Mucosa of gallbladder (tissue), 1 donor: ENCODE results near the gene VENTX. TPM values are rescaled to one million over a fixed set of nuclear protein-coding genes. Genes with fewer than 3 reads are reported as not detected.

Source experiments
- DNase-seq: peaks from one replicate; pipeline ENCODE4 v3.0.0-alpha.2; 2020; ENCODE audit warnings: low spot score
- total RNA-seq: library from RNA; stranded (reverse); gene quantifications from one replicate; pipeline ENCODE4 v1.2.1, GENCODE V29; 2021
- donor health status: DM: no; HTN: no; CAD: no.

VENTX gene
- total RNA-seq, 1 donor from 2014 or later: 2.7 TPM

DNA sequence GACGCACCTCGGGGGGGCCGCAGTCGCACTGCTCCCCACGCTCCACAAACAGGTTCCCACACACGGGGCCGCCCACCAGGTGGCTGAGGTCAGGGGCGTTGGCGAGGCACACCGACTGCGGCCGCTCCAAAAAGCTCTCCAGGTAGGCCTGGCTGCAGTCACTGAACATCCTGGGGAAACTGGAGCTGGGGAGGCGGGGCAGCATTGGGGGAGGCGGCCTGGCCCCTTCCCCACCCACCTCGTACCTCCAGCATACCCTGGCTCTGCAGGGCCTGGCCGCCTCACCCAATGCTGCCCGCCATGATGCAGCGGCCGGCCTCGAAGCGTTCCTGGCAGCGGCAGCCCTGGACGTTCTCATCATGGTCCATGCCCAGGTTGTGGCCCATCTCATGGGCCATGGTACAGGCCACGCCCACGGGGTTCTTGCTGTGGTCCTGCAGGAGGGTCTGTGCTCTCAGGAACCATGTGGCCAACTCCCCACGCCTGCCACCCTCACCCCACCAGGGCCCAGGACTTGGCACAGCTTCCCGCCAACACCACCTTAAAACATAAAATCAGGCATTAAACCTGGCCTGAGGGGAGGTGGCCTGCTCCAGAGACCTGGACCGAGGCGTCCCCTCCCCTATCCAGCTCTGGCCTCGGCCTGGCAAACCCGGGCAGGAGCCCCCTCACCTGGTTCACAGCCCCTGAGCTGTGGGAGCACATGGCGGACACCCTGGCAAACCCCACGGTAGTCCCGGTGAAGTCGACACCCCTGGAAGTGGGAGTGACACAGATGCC, 34.1 kb downstream of the VENTX start:
- no peak for DNase-seq

DNA sequence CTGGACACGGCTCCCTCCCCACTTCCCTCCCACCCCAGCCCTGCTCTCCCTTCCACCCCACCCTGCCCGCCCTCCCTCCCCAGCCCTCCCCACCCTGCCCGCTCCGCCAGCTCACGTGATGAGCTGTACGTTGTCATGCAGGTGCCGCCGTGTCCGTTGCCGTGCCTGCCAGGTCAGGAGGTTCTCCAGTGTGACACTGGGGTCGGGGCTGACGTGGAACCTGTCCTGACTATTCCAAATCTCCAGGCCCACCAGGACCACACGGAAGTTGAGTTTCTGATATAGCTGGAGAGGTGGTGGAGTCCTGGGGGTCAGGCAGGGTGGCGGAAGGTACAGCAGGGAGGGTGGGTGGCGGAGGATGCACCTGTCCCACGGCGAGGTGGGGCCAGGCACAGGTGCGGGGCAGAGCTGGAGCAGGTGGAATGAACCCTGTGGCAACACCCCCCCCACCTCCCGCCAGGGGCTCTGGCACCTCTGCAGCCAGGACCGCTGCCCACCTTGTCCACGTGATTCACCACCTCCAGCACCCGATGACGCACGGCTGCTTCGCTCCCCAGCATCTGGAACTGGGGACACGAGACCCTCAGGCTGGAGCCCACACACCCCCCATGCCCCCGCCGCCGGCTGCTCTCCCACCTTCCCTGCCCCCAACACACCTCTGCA, 34.8 kb downstream of the VENTX start:
- DNase-seq: no peak

DNA sequence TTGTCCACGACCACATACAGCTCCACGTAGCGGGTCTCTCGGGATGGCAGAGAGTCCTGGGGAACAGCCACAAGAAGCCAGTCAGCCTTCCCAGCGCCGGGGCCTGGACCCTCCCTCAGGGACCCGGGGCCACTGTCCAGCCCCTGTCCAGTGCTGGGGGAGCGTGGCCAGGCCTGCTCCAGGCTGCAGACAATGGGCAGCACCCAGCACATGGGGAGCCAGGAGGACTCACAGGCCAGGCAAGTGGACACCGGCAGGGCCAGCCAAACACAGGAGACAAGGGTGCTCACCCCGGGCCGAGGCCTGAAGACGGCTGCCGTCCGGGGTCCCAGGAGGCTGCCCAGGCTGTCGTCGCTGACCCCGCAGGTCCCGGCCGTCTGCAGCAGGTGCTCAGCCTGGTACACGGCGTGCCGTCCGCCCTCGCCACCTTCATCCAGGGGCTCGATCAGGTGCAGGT, 35.3 kb downstream of the VENTX start:
- DNase-seq: no peak

DNA sequence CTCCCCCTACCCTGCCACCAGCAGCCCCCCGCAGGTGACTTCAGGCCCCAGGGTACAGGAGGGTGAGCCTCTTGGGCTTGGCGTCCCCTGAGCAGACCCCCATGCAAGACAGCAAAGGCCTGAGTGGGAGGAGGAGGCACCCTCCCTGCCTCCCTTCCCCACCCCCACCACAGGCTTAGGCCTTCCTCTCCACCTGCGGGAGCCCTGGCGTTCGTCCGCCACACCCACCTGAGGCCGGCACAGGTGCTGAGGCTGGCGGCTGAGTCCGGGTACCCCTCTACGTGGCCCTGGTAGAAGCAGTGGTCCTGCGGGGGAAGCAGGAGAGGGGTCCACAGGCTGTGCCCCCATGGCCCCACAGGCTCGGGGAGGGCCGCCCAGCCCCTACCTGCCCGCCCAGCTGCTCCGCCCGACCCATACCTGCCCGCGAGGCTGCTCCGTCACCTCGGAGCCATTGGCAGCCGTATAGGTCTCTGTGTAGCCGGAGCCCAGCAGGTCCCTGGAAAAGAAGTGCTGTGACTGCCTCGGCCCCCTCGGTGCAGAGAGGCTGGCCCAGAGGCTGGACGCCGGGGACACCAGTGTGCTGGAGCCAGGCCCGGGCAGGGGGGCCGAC, 36.0 kb downstream of the VENTX start:
- DNase-seq: no peak

DNA sequence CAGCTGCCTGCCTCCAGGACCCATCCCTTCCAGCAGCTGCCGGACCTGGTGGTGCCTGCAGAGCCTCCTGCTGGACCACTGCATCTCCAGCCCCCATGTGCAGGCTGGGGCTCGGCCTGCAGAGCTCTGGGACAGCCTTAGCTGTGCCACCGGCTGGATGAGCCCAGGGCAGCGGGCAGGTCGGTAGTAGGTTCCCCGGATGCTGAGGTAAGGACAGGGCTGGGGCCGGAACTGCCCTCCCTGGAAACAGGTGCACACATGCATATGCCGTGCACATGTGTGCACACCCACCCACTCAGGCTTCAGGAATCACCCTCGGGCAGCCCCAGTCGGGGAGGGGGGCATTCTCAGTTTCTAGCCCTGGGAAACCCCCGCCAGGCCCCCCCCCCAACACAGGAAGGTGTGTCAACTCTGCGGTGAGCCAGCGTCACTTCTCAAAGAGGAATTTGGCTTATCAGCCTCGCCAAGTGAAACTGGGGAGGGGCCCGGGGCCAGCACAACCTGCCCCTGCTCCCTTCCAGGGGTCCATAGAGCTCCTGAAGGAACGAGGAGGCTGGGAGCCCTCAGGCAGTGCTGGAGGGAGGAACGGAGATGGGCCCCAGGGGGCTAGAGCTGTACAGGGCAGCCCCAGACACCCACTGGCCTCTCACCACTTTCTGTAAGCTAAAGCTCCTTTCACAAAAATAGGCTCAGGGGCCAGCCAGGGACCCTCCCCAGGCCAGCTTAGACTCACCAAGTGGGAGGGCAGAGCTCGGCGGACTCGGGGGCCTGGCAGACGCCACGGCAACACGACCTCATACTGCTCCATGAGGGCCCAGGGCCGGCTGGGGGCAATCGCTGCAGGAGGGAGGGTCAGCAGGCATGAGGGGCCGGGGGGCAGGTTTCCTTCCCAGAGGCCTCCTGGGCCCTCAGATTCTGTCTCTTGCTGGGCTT, 37.4 kb downstream of the VENTX start:
- DNase-seq: no peak

DNA sequence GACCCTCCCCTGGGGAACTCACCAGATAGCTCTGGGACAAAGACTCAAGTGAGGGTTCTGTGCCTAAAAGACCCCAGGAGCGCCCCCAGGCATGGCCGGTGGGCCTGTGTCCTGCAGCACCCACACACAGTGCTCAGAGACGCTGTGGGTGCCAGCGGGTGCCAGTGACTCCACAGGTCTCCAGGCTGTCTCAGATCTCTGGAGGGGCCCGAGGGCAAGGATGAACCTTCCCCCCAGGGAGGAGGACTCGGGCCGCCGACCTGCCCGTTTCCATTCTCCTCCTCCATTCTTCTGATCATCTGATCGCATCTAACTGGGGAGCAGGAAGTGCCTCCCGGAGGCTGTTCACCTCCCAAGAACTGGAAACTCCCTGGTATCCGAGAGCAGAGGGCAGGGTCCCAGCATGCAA, 38.0 kb downstream of the VENTX start:
- no peak for DNase-seq

DNA sequence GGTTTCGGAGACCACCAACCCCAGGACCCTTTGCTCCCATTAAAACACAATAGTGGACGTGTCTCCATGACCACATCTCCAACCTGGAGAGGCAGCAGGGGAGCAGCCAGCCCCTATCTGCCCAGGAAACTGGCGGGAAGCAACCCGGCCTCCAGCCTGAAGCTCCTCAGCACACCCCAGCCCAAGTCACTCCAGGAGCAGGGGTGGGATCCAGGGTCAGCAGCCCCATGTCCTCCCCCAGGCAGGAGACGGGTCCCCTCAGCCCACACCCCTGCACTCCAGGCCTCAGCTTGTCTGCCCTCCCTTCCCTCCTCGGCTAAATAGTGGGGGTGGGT, 38.4 kb downstream of the VENTX start:
- no peak for DNase-seq

DNA sequence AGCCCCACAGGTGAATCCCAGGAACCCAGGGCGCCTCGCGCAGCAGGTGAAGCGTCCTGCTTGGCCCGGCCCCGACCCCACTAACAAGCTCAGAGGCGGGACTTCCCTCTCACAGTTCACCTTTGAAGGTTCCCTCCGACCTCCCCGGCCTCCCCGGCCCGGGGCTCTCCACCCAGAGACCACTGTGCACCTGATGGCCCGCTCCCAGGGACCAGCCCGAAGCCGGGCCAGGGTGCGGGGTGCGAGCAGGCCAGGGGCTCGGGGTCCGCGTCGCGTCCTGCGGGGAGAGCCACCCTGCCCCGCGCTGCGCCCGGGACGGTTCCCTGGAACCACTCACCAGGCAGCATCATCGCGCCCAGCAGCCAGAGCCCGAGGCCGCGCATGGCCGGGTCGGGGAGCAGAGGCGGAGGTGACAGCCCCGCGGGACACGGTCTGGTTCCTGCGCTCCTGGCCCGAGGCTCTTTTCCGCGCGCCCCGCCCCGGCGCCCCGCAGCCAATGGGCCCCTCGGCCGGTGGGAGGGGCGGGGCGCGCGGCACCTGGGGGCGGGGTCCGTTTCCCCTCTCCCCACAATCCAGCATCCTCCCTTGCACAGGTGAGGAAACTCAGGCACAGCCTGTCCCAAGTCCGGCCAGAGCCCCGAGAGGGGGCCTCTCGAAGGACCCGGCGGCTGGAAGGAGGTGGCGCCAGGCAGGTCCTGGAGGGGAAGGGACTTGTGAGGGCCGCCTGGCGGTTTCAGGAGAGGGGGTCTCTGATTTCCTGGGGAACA, 39.0 kb downstream of the VENTX start, which contains the start of gene ADAM8:
Gene ADAM8 (minus strand): TSS at position 434 of the 767 bp plus-strand sequence. CDS start 51 bp downstream, at position 383.
- DNase-seq: no peak

DNA sequence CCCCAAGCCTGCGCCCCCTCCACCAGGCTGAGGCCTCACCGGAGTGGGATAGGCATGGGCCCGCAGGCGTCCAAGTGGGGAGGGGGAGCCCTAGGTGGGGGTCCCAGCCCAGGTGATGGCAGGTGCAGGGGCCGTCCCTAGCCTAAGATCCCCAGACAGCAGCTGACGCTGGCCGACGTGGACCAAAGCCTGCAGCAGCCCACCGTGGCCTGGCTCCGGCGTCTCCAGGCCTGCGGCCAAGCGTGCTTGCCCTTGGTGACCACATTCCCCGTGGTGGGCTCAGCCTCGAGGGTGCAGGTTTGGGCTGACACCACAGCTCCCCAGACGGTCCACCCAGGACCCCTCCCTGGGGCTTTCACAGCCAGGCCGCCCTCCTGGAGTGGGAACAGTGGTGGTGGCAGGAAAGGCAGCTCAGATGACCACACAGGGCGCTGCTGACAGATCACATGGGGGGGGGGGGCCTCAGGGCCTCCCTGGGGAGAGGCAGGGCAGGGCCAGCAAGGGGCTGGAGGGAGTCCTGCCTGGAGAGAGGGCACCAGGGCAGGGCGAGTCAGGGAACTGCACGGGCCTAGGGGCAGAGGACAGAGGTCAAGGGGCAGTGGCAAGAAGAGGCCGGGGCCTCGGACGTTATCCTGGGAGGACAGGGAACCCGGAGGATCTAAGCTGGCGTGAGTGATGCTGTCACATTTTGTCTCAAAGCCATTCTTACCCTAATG, 39.8 kb downstream of the VENTX start:
- no peak for DNase-seq

DNA sequence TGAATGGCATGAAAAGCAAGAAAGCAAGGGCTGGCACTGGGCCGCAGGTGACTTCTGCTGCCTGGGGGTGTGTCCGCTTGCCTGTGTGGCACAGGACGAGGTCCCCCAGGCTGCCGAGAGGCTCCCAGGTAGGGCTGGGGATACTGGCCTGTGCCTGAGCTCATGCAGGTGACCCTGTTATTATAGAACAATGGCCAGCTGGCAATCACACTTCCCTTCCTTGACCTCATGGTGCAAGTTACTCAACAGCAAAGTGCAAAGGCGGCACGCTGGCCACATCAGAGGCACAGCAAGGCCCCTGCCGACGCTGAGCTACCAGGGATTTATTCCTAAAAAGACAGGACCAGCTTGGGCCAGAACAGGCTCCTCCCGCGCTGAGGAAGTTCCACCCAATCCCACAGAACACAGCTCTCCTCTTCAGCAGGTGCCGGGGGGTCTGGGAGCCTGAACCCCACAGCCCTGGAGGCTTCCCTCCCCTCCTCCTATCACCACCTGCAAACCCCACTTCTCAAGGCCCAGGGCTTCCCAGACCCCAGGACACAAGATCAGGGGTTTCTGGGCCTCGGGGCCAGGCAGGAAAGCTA, 40.4 kb downstream of the VENTX start:
- no peak for DNase-seq

DNA sequence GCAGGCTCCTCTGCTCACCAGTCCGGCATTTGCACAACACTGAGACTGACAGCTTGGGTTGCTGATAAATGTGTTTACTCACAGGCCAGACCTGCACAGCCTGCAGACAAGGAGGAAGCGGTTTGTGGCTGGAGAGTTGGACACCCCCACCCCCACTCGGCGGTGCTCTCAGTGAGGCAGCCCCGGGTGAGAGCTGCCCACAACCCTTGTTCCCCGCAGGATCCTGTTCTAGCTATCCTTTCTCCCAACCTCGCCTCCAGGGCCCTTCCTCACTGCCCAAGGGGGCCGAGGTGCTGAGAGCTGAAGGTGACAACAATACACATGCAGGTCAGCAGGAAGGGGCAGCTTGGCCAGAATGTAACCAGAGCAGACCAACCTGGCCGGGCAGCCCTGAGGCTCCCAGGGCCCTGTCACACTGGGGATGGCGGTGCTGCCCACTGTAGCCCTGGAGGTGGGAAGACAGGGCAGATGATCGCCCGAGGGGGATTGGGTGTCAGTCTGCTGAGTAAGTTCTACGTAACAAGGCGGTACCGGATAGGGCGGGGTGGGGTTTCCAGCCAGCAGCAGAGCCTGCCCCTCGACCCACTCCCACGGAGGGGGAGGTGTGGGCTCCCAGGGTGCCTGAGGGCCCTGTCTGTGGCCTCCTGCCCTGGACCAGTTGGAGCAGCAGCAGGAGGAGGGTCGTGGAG, 41.1 kb downstream of the VENTX start:
- peak; percentile 76 for DNase-seq

DNA sequence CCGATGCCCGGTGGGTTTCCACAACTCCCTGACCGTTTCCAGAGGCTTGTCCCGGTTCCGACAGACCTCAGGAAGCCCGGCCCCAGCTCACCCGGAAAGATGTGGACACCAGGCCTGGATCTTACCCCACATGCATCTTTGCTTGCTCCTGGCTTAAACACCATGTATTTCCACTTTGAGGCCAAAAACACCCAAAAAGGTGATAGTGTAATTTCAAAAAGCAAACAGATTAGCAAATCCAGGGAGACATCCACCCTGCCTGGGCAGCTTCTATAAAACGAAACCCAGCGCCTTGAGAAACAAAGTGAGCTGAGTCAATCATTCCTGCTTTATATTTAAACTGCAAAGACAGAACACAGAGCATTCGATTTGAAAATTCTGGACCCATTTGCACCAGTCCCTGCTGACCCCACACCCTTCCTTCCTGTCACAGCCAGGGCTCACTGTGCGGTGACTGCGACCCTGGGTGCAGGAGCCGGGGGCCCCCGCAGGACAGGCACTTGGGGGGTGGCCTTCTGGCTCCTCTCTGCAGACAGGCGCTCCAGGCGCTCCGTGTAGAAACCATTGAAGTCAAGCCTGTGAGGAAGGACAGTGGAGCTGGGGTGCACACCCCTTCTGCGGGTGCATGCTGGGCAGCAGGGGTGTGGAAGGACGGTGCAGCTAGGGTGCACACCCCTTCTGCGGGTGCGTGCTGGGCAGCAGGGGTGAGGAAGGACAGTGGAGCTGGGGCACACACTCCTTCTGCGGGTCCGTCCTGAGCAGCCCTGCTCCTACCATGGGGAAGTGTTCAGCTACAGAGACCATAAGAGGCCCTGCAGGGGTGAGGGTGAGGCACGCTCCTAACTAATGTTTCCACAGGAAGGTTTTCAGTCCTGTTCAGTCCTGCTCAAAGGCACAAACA, 41.9 kb downstream of the VENTX start:
- DNase-seq: no peak

DNA sequence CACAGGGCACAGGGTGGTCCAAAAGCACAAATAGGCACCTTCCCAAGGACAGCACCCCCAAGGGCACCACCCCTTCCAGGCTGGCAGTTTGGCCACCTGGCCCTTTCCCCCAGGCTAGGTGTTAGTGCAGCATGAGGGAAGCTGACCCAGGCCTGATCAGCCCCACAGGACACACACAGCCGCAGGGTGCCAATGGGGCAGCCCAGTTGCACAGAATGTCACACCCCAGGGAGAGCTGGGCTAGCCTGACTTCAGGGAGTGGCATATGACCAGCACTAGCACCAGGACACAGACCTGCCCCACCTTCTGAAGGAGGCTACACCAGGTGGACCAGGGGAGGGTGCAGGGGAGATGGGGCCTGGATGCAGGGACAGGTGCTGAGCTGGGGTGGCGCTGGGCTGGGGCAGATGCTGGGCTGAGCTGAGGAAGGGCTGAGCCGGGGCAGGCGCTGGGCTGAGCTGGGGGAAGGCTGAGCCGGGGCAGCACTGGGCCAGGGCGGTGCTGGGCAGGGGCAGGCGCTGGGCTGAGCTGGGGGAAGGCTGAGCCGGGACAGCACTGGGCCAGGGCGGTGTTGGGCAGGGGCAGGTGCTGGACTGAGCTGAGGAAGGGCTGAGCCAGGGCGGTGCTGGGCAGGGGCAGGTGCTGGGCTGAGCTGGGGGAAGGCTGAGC, 42.9 kb downstream of the VENTX start:
- no peak for DNase-seq

DNA sequence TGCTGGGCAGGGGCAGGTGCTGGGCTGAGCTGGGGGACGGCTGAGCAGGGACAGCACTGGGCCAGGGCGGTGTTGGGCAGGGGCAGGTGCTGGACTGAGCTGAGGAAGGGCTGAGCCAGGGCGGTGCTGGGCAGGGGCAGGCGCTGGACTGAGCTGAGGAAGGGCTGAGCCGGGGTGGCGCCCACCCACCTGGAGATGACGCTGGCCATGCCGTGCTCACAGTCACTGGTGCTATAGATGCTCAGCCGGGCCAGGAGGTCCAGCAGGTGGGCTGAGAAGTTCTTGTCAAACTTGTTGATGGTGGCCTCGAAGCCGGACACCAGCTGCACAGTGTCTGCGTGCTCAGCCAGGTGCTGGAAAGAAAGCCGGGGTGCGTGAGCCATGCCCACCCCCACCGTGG, 43.4 kb downstream of the VENTX start:
- DNase-seq: no peak

DNA sequence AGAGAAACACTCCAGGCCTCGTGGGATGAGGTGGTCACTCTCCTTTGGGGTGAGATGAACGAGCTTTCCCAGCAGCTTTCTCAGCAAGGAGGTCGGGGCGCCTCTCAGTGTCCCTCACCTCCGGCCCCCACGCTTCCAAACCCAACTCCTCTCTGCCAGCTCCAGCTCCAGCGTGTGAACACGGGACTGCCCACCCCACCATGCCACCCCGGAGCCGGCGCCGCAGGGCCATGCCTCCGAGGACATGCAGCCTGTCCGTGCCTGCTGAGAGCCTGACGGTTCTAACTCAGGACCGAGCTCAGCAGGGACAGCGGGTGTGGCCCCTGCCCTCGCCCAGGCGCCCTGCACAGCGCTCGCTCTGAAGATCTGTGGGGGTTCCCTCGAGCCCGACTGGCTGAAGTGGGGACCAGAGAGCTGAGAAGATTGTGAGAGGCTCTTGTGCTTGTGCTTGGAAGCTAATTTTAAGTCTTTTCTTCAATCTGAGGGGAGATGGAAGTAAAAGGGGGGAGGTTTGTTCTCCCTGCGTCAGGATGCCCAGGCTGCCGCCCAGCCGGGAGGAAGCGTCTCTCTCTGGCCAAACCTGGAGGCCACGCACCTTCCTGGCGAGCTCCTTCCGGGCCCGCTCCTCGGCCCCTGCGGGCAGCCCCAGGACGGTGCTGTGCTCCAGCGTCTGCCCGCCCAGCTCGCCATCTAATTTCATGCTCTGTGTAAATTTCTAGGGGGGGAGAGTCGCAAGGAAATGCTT, 44.1 kb downstream of the VENTX start:
- DNase-seq: no peak

DNA sequence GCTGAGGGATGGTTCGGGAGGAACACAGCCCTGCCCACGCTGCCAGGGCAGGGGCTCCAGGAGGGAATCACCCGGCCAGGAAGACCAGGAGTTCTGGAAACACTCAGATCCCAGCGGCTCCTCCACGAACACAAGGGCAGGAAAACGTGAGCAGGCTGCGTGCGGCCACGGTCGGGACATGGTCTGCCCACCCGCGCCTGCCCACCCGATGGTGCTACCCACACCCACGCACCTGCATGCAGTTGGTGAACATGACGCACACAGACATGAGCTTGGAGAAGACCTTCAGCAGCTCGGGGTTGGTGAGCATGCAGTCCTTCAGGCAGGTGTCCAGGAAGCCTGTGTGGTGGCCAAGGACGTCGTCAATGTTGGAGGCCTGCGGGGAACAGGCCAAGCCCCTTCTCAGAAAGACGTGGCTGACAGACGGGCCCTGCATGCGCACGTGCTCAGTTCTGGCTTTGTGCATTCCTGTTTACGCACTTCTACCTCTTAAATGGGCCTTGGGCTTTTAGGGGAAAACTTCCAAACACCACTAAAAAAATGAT, 45.3 kb downstream of the VENTX start:
- DNase-seq: no peak

DNA sequence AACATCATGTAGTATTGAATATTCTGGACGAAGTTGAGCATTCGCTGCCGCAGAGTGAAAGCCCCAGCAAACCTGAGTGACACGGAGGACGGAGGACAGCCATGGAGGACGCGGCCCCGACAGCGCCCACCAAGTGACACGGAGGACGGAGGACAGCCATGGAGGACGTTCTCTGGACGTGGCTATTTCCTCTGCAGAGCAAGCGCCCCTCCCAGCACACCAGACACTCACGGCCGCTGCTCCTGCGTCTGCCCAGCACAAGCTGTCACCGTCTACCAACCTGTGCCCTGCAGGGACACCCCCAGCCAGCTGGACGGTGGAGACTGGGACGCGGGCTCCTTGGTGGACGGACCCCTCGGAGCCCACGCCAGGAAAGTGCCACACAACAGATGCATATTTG, 46.3 kb downstream of the VENTX start:
- no peak for DNase-seq
